Stimulated activated naive CD8-positive, alpha-beta T cell treated with anti-CD3 and anti-CD28 coated beads, Interleukin-15, amount 100 ng/mL, for 72 hours (primary cell): Measurements from ENCODE around the gene CHST1.

Experiments
- ATAC-seq: fragments of 150-1000 bp; cut with Tn5 transposase; 2 replicates; pipeline ENCODE4 v1.10.0; 2021; ENCODE audit warnings: mild to moderate bottlenecking, moderate library complexity
- DNase-seq, 2 donors: peaks; one replicate each; pipeline ENCODE4 v3.0.0; 2021 to 2022
- H3K27ac Mint-ChIP-seq, 2 donors: one replicate each; pipeline ENCODE4 v1.8.0; 2022; ENCODE audit warnings: mild to moderate bottlenecking in 2 of 2, mixed read lengths in 2 of 2, moderate library complexity in 2 of 2
- H3K27me3 Mint-ChIP-seq: one replicate; pipeline ENCODE4 v1.8.0; 2022; ENCODE audit warnings: mixed read lengths
- H3K4me1 Mint-ChIP-seq: one replicate; pipeline ENCODE4 v1.8.0; 2022; ENCODE audit warnings: mild to moderate bottlenecking, mixed read lengths
- H3K4me3 Mint-ChIP-seq, 2 donors: one replicate each; pipeline ENCODE4 v1.8.0; 2022; ENCODE audit warnings: mild to moderate bottlenecking in 2 of 2, mixed read lengths in 2 of 2, moderate library complexity in 1 of 2
- H3K9me3 Mint-ChIP-seq, 2 donors: one replicate each; pipeline ENCODE4 v1.8.0; 2022; ENCODE audit warnings: mixed read lengths in 2 of 2

CHST1 gene

DNA sequence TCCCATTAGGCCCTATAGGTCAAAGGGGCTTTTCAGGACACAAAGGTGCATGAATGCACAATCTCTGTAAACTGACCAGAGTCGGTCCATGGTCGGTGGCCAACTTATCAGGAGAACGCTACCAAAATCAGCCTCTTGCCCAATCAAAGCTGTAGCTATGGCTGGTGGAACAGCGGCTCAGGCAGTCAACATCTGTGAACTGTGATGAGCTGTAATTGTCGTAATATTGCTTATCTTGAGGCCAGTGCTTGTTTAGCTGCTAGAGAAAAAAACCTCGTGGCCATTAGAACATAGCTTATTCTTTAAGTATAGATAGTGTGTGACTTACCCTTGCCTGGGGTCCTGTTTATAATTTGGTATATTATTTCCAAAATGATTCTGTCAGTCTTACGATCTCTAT, 14.4 kb upstream of the CHST1 start:
- H3K9me3 Mint-ChIP-seq = no peaks in the 10 kb centered on the region
- H3K4me3 Mint-ChIP-seq = no peak overlapping the region
- H3K4me1 Mint-ChIP-seq = no peaks in the 10 kb centered on the region
- ATAC-seq (no peak), DNase-seq (no peak)
- H3K27me3 Mint-ChIP-seq = peaks cover 5% of the 10 kb centered on the region
- H3K27ac Mint-ChIP-seq = no peak overlapping the region

DNA sequence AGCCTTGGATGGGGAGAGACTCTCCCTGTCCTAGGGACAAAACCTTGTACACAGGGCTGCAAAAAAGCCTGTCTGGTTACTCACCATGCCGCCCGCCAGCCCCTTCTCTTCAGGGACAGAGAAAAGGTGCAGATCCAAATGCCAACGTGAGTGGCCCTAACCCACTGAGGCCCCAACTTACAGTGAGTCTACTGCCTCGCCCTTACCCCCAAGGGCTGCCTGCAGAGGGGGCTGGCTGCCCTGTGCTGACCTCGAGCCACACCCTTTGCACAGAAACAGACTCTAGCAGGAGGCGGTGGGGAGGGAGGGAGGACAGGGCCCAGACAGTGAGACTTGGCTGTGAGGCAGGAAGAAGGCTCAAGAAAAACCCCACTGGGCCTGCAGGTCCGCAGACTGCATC, 13.6 kb upstream of the CHST1 start:
- no peak overlapping the region for H3K4me3 Mint-ChIP-seq
- no peaks in the 10 kb centered on the region for H3K9me3 Mint-ChIP-seq
- no peaks in the 10 kb centered on the region for H3K4me1 Mint-ChIP-seq
- DNase-seq (no peak), ATAC-seq (no peak)
- no peak overlapping the region for H3K27ac Mint-ChIP-seq
- no peaks in the 10 kb centered on the region for H3K27me3 Mint-ChIP-seq

DNA sequence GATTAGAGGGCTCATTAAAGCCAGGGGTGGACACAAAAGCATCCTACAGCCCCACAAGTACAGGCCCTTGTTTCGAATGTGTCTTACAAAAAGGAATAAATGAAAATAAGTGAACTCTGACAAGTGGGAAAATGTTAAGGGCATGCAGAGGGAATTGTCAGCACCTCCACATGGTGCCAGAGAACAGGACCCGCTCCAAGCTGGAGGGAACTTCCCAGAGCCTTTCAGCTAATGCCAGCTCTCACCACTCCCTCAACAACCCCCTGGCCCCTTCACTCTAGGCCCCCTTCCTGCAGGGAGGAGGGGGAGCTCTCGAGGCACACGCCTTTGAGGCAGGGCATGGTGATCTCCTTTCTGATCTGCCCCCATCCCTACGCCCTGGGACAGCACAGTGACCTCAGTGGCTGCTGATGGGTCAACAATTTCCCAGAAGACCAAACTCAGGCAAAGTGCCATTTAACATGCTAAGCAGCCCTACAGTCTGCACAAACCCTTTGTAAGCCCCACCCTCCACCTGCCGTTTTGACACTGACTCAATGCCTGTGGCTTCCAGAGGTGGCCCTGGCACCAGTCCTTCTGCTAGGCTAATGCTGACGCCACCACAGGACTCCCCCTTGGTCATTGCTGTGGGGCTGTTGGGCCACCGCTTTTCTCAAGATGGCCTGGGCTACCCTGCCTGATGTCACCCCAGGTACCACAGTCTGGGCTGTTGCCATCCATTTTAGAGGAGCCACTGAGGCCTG, 12.5 kb upstream of the CHST1 start:
- ATAC-seq (no peak), DNase-seq (no peak)
- no peaks in the 10 kb centered on the region for H3K9me3 Mint-ChIP-seq
- H3K27me3 Mint-ChIP-seq = no peaks in the 10 kb centered on the region
- no peak overlapping the region for H3K27ac Mint-ChIP-seq
- H3K4me1 Mint-ChIP-seq = no peaks in the 10 kb centered on the region
- no peak overlapping the region for H3K4me3 Mint-ChIP-seq

DNA sequence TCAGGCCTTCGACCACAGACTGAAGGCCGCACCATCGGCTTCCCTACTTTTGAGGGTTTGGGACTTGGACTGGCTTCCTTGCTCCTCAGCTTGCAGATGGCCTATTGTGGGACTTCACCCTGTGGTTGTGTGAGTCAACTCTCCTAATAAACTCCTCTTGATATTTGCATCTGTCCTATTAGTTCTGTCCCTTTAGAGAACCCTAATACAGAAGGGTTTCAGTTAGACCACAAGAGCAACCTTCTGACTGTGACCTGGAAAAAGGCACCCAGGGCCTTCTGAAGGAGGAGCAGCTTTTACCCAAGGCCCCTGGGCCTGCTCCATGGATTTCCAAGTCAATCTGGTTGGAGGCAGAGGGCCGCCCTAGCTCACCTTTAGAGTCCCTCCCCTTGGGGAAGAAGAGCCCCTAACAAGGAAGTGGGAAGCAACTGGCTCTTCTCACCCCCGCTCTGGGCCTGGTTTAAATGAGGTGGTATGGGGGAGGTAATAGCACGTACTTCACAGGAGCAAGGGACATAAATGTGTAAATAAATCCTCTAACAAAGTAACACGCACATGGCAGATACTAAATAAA, 11.2 kb upstream of the CHST1 start:
- no peaks in the 10 kb centered on the region for H3K4me1 Mint-ChIP-seq
- no peak overlapping the region for H3K4me3 Mint-ChIP-seq
- ATAC-seq = no peak
- peak overlapping the region in 1 of 2 donors; percentile 15 for H3K27ac Mint-ChIP-seq
- no peaks in the 10 kb centered on the region for H3K9me3 Mint-ChIP-seq
- DNase-seq = no peak
- H3K27me3 Mint-ChIP-seq = no peaks in the 10 kb centered on the region

DNA sequence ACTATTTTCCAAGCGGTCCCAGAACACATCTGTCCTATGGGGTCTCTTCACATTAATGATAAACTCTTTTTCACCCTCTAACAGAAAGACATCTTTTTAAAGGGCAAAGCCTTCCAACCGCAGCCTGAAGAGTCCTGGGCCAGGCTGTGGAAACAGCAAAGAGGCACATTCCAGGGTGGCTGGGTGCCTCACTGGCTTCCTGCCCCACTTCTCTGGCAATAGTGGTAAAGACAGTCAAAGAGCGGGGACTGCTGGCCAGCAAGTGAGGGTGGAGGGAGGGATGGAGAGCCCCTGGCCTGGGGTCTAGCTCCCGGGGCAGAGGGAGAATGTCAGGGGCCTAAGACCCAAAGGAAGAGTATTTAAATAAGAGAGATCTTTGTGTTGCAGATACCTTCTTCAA, 10.2 kb upstream of the CHST1 start:
- Mint-ChIP-seq H3K4me1 (no peaks in the 10 kb centered on the region), H3K9me3 (no peaks in the 10 kb centered on the region), H3K27ac (no peak overlapping the region), H3K27me3 (peaks cover 3% of the 10 kb centered on the region), H3K4me3 (no peak overlapping the region)
- DNase-seq = no peak
- ATAC-seq = no peak

DNA sequence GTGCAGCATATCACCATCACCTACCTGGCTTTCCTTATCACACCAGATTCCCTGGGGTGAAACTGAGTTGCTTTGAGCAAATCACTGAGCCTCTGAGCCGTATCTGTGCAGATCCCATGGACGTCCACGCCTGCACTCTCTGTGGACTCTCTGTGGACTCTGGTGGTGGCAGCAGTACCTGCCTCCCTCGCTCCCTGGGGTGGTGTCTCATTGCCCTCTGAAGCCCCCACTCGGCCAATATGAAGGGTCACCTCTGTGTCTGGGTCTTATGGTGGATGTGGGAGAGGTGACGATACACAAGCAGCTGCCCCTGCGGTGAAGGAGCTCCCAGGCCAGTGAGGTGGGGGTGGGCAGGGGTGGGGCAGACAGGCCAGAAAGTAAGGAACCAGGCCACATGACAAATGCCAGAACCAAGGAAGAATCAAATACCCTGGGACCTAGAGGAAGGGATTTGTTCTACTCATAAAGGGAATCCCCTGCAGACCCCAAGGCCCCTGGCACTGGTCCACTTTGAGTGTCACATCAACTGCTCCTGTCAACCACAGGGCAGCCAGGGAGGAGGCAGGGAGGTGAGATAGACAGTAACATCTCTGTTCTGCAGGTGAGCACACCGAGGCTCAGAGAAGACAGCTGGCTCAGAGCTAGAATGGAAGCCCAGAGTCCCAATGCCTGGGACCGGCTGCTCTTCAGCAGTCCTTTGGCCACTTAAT, 9.2 kb upstream of the CHST1 start:
- DNase-seq (no peak), ATAC-seq (no peak)
- H3K27me3 Mint-ChIP-seq = peaks cover 13% of the 10 kb centered on the region
- no peak overlapping the region for H3K4me3 Mint-ChIP-seq
- H3K9me3 Mint-ChIP-seq = no peaks in the 10 kb centered on the region
- no peaks in the 10 kb centered on the region for H3K4me1 Mint-ChIP-seq
- H3K27ac Mint-ChIP-seq = no peak overlapping the region

DNA sequence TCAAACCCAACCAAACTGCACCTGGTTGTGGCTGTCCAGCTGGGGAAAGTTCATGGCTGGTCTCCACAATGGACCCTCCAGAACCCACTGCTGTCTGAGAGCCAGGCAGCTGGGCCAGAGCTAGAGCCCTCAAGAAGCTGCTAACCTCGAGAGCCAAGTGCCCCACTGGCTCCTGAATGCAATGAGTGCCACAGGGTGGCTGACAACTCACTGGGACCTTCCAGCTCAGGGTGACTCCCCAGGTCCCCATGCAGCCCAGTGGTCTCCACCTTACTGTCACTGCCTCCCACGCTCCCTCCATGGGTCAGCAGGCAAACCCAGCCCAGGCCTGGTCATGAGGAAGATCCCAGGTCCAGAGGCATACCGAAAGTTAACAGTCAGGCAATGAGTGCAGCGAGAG, 8.0 kb upstream of the CHST1 start:
- Mint-ChIP-seq H3K27me3 (peaks cover 25% of the 10 kb centered on the region), H3K9me3 (no peaks in the 10 kb centered on the region), H3K4me1 (no peaks in the 10 kb centered on the region), H3K27ac (no peak overlapping the region), H3K4me3 (no peak overlapping the region)
- DNase-seq (no peak), ATAC-seq (no peak)

DNA sequence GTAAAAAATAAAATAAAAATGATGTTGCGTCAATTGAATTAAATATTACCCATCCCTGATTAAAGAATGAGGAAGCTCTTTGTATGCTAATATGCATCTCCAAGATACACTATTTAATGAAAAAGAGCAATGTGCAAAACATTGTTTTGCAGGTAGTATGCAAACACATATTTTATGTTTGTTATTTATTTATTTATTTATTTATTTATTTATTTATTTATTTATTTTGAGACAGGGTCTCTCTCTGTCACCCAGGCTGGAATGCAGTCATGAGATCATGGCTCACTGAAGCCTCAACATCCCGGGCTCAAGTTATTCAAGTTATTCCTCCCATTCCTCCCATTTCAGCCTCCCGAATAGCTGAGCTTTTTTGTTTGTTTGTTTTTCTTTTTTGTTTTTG, 7.2 kb upstream of the CHST1 start:
- DNase-seq (no peak), ATAC-seq (no peak)
- Mint-ChIP-seq H3K27me3 (peaks cover 34% of the 10 kb centered on the region), H3K4me3 (no peak overlapping the region), H3K4me1 (no peaks in the 10 kb centered on the region), H3K9me3 (no peaks in the 10 kb centered on the region), H3K27ac (no peak overlapping the region)

DNA sequence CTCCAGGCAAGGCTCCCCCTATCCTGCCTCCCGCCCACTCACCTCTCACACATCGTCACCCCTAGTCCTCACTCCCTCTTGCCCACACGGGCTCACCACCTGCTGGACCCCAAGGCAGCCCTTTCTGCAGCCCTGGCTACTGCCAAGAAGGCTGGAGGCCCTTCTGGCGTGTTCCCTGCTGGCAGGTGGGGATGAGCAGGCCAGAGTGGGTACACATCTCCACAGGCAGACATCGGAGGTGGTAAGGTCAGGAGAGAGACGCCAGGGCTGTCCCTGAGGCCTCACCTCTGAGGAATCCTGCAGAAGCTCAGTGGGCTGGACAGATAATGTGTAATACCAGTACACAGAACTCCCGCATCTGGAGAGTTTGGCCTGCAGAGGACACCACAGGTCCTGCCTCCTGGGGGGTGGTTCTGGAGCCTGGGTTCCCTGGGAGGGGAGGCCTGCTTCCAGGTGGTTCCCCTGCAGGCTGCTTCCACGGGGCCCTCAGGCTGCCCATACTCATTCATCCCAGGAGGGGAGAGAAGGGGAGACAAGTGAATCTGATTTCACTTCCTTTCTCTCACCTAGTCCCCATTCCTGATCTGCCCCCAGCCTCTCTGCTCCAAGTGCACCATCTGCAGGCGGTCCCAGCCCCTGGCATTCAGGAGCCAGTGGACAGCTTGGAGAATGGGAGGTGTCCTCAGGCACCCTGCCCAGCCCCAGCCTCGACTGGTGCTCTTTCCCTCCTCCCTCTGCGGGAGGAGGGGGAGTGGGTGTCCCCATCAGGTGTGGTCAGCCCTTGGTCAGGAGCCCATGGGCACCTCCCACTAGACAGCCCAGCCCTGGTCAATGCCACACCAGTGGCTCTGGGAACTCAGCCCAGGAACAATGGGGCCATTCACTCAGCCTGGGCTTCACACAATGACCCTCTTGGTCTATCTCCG, 6.1 kb upstream of the CHST1 start:
- Mint-ChIP-seq H3K9me3 (no peaks in the 10 kb centered on the region), H3K27ac (peak overlapping the region in 1 of 2 donors; percentile 5), H3K4me3 (no peak overlapping the region), H3K4me1 (no peaks in the 10 kb centered on the region), H3K27me3 (peaks cover 45% of the 10 kb centered on the region)
- DNase-seq = no peak
- no peak for ATAC-seq

DNA sequence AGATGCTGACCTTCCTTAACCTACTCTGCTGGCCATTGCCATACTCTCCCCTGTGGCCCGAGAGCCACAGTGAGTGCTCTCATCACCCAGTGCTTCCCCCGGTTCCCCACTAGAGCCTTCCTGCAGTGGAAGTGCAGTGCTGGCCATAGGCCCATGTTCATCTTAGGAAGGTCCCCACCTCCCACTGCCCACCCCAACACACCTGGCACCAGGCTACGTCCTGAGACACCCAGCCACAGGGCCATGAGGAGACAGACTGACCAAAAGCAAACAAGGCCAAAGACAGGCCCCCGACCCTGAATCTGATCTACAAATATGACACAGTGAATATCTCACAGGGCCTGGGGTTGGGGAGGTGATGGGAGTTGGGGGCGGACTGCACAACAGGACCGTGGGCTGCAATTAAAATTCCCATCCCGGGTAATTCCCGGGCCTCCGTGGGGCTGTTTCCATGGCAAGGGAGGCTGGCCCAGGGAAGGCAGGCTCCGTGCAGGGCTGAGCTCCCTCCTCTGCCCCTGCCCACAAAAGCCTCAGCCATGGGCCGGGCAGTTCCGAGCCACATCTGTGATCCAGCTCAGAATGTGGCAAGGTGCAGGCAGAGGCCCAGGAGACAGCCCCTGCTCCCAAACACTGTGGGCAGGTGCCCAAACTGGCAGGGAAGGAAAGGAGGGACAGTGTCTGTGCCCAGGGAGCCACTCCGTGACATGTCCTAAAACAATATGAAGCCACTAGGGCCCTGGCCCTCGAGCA, 5.1 kb upstream of the CHST1 start:
- Mint-ChIP-seq H3K4me1 (peaks cover 6% of the 10 kb centered on the region), H3K9me3 (no peaks in the 10 kb centered on the region), H3K27me3 (peaks cover 54% of the 10 kb centered on the region), H3K27ac (no peak overlapping the region), H3K4me3 (no peak overlapping the region)
- ATAC-seq = no peak
- DNase-seq = no peak

DNA sequence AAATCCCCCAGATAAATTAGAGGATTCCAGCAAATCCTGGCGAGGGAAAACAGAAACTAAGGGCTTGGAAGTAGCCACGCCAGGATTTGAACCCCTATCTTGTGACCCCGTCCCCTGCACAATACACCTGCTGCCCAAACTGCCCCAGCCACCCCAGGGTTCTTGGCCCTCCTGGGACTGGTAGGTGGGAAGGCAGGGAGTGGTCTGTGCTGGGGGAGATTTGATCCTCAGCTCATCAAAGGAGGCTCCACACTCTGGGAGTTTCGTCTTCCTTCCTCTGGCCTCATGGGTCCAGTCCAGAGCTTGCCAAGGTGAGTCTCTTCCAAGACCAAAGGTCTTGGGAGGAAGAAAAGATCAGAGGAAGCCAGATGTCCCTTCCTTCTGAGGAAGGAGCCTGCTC, 4.5 kb upstream of the CHST1 start:
- ATAC-seq (no peak), DNase-seq (no peak)
- Mint-ChIP-seq H3K27ac (peak overlapping the region in 1 of 2 donors; percentile 42), H3K27me3 (peaks cover 54% of the 10 kb centered on the region), H3K4me3 (no peak overlapping the region), H3K4me1 (peaks cover 6% of the 10 kb centered on the region), H3K9me3 (no peaks in the 10 kb centered on the region)

DNA sequence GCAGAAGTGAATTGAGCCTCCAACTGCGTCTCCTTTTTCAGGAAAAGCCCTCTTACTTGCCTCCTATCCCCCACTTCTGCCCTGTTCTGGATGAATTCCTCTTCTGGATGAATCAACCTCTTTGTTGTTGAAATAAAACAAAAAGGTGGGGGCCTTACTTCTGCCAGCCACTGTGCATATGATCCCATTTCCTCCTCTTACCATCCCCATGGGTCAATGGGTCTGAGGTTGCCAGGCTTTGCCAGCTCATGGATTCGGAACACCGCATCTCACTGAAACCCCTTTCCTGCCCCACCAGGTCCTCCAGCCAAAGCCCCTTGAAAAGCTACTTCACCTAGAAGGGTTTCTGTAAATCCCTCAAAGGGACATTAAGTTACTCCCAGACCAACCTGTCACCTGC, 3.7 kb upstream of the CHST1 start:
- Mint-ChIP-seq H3K4me1 (peaks cover 8% of the 10 kb centered on the region), H3K27me3 (peaks cover 60% of the 10 kb centered on the region)

DNA sequence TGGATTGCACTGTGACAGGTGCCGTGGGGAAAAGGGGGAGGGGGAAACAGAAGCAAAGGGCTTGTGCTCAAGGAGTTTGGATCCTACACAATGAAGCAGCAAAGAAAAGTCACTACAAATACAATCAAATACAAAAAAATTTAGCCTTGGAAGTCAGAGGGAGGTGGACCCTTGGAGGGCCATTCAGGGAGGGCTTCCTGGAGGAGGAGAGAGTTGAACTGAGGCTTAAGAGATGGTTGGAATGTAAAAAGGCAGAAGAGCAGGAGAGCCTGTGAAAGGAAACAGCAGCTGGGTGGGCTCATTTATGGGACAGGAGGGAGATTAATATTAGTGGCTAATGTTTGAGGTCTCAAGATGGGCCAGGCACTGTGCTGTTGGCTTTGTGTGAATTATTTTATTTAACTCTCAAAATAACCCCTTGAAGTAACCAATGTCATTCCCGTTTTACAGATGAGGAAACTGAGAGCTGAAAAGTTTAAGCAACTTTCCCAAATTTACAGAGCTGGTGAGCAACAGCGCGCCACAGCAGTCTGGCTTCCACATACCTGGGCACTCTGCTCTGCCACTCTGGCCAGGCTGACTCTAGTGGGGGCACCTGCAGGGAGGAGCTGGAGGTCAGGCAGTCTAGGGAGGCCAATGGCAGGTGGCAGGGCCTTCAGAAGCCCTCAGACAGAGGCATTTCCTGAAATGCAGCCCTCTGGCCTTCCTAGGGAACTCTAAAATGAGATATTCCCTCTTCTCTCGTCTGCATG, 2.7 kb upstream of the CHST1 start:
- H3K4me3 Mint-ChIP-seq = no peak overlapping the region
- DNase-seq = no peak
- peaks cover 17% of the 10 kb centered on the region for H3K4me1 Mint-ChIP-seq
- no peak for ATAC-seq
- H3K9me3 Mint-ChIP-seq = no peaks in the 10 kb centered on the region
- H3K27ac Mint-ChIP-seq = no peak overlapping the region
- peaks cover 70% of the 10 kb centered on the region for H3K27me3 Mint-ChIP-seq

More for the DNA sequence above, 3.7 kb upstream of the CHST1 start:
- ATAC-seq (no peak), DNase-seq (no peak)
- Mint-ChIP-seq H3K27ac (no peak overlapping the region), H3K4me3 (no peak overlapping the region), H3K9me3 (no peaks in the 10 kb centered on the region)
